ENCODE measurements around the gene ATP8B1. TPM values are rescaled to one million over a fixed set of nuclear protein-coding genes. Genes with fewer than 3 reads are reported as not detected.
"Not testable (repeated sequence)": the region's sequence is repeated elsewhere in the genome, so short reads cannot be mapped to it uniquely, and the experiment has no call there.

The ATP8B1 gene
- total RNA-seq, 4 donors from 2014 or later: 1.6 to 4.2 (median 2.6) TPM

GRCh38 chr18:57826252-57826651 lies 23.1 kb upstream of the ATP8B1 start:
- ATAC-seq (no peak), DNase-seq (no peak)
- no peak overlapping the region for H3K27ac ChIP-seq
- no peaks in the 10 kb centered on the region for H3K27me3 ChIP-seq
- intact Hi-C loops (cut with DNase I; ENCODE audit: low total_unique reads): no loop called here
- TF ChIP-seq CTCF (IDR thresholded peaks at IDR 0.05 in 4 of 5, conservative IDR thresholded peaks at IDR 0.05 in 1 of 5) (no peak), POLR2A (IDR thresholded peaks at IDR 0.05) (no peak)
- no peaks in the 10 kb centered on the region for H3K4me1 ChIP-seq
- H3K36me3 ChIP-seq: no peaks in the 10 kb centered on the region
- H3K4me3 ChIP-seq: no peak overlapping the region
- no peaks in the 10 kb centered on the region for H3K9me3 ChIP-seq
- in situ Hi-C loops (cut with MboI; ENCODE audit: low sequenced_read_pairs in 4 of 4): no loop called here

GRCh38 chr18:57820583-57820982 lies 17.5 kb upstream of the ATP8B1 start:
- intact Hi-C loops (cut with DNase I; ENCODE audit: low total_unique reads); DNase-seq; H3K9me3 ChIP-seq; H3K36me3 ChIP-seq; ATAC-seq; H3K27me3 ChIP-seq; H3K4me3 ChIP-seq: not testable (repeated sequence)
- H3K4me1 ChIP-seq: peaks cover 7 to 12% of the 10 kb centered on the region in 2 donors
- in situ Hi-C loops (cut with MboI; ENCODE audit: low sequenced_read_pairs in 4 of 4): loop anchor here in 1 of 4 donors (25.0 kb wide), 1 partner anchor 183 kb away; no protein-coding TSS in a partner anchor
- H3K27ac ChIP-seq: peak overlapping the region in 3 of 4 donors; percentile 29 to 38 (median 30)

GRCh38 chr18:57819671-57820460 lies 16.8 kb upstream of the ATP8B1 start:
- DNase-seq (peak; percentile 29 to 51), ATAC-seq (peak; percentile 83 to 93)
- H3K36me3 ChIP-seq: no peaks in the 10 kb centered on the region
- no peak overlapping the region for H3K4me3 ChIP-seq
- TF ChIP-seq POLR2A (IDR thresholded peaks at IDR 0.05) (no peak), CTCF (IDR thresholded peaks at IDR 0.05 in 4 of 5, conservative IDR thresholded peaks at IDR 0.05 in 1 of 5) (no peak)
- H3K4me1 ChIP-seq: peaks cover 7 to 12% of the 10 kb centered on the region in 2 donors
- H3K9me3 ChIP-seq: no peaks in the 10 kb centered on the region
- in situ Hi-C loops (cut with MboI; ENCODE audit: low sequenced_read_pairs in 4 of 4) (loop anchor here in 1 of 4 donors (25.0 kb wide), 1 partner anchor 183 kb away; no protein-coding TSS in a partner anchor), intact Hi-C loops (cut with DNase I; ENCODE audit: low total_unique reads) (no loop called here)
- peak overlapping the region; percentile 27 to 38 (median 30) for H3K27ac ChIP-seq
- H3K27me3 ChIP-seq: no peaks in the 10 kb centered on the region

GRCh38 chr18:57819119-57819518 lies 16.0 kb upstream of the ATP8B1 start:
- no peaks in the 10 kb centered on the region for H3K36me3 ChIP-seq
- ATAC-seq (no peak), DNase-seq (no peak)
- peaks cover 7 to 12% of the 10 kb centered on the region in 2 donors for H3K4me1 ChIP-seq
- intact Hi-C loops (cut with DNase I; ENCODE audit: low total_unique reads) (no loop called here), in situ Hi-C loops (cut with MboI; ENCODE audit: low sequenced_read_pairs in 4 of 4) (loop anchor here in 1 of 4 donors (25.0 kb wide), 1 partner anchor 182 kb away; no protein-coding TSS in a partner anchor)
- TF ChIP-seq POLR2A (IDR thresholded peaks at IDR 0.05) (no peak), CTCF (IDR thresholded peaks at IDR 0.05 in 4 of 5, conservative IDR thresholded peaks at IDR 0.05 in 1 of 5) (no peak)
- peak overlapping the region in 1 of 4 donors; percentile 38 for H3K27ac ChIP-seq
- no peak overlapping the region for H3K4me3 ChIP-seq
- H3K27me3 ChIP-seq: no peaks in the 10 kb centered on the region
- H3K9me3 ChIP-seq: no peaks in the 10 kb centered on the region

DNA sequence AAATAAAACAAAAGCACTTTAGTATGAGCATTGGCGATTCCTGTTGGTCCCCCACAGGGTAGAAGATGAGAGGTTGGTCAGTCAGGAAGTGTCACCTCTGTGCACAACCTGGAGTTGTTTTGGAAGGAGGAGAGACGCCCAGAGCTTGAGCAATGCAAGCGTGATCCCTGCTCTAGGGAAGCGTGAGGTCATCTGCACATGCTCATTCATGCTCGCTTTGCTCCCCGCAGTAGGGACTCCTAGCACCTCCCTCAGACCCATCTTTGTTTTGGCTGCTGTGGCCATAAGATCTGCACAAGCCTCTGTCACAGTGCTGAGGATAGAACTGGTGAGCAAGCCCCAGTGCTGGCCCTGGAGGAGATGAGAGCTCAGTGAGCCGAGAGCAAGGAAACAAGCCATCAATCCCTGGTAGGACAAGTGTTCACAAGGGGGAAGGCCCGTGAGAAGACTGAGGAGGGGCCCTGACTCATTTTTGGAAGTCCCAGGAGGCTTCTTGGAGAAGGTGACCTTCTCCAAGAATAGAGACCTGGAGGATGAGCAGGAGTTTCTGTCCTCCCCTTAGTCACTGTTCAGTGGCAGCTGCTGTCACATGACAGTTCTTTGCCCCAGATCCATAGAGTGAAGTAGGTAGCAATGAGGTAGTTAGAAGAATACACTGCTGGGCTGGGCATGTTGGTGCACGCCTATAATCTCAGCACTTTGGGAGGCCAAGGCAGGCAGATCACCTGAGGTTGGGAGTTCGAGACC lies 13.3 kb upstream of the ATP8B1 start:
- DNase-seq: no peak
- Histone ChIP-seq H3K27ac (no peak overlapping the region), H3K4me3 (no peak overlapping the region), H3K36me3 (no peaks in the 10 kb centered on the region), H3K9me3 (no peaks in the 10 kb centered on the region), H3K27me3 (no peaks in the 10 kb centered on the region), H3K4me1 (peaks cover 7 to 12% of the 10 kb centered on the region in 2 donors)
- ATAC-seq: no peak
- in situ Hi-C loops (cut with MboI; ENCODE audit: low sequenced_read_pairs in 4 of 4): loop anchor here in 1 of 4 donors (25.0 kb wide), 1 partner anchor 179 kb away; no protein-coding TSS in a partner anchor
- TF ChIP-seq CTCF (IDR thresholded peaks at IDR 0.05 in 4 of 5, conservative IDR thresholded peaks at IDR 0.05 in 1 of 5) (no peak), POLR2A (IDR thresholded peaks at IDR 0.05) (no peak)
- intact Hi-C loops (cut with DNase I; ENCODE audit: low total_unique reads): no loop called here

Data from gastrocnemius medialis (tissue), 4 donors.